ENCODE data around the gene RLIM.
A peak's percentile ranks its signal among the peaks of the same experiment; 100 is the strongest.

The RLIM gene

DNA sequence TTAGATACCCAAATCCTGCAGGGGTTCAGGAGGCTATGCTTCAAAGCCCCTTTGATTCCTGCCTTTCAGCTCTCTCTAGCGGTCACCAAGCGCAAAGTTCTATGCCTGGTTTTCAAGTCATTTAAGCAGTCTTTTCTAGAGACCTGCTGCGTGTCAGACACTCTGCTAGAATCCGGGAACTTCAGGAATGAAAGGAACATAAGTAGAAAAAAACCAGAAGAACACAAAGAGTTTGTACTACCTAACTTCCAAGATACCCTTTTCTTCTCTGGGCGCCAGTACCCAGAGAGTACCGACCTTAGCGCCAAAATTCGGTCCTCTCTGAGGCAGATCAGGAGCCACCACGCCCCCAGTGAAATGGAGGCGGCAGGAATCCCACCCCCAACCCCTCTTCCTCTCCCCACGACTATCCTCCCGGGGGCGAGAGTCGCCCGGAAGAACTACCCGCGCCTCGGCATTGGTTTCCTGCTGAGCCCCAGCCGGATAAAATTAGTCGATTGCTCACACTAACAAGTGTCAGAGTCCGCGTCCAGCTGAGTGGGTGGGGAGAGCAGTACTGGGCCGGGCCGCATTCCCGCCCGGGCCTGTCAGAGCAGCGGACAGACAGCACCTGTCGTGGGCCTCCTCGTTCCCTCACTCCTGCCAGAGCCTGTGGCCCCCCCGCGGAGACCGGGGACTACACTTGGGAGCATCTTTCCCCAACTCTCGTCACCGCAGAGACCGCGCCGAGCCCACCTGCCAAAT, 78.8 kb downstream of the RLIM start:
- peak; percentile 1 for DNase-seq
